NCI-H748 (cell line): ENCODE results near the gene HSF4.
A peak's percentile ranks its signal among the peaks of the same experiment; 100 is the strongest.

ENCODE experiments used
- DNase-seq: peaks from one replicate; lab custom pipeline; 2025; ENCODE audit not compliant: unreplicated experiment; lab: John Stamatoyannopoulos, UW

HSF4 gene

GRCh38 chr16:67198238-67198734 lies 33.7 kb downstream of the HSF4 start:
- peak; percentile 21 for DNase-seq

- peak; percentile 73 for DNase-seq
Measured at GRCh38 chr16:67199011-67199807, 34.7 kb downstream of the HSF4 start, which contains the start of gene ELMO3. ELMO3 (plus strand) TSS chr16:67199131; CDS start chr16:67199327, 196 bp downstream.

GRCh38 chr16:67199808-67200198 lies 35.3 kb downstream of the HSF4 start:
- peak; percentile 24 for DNase-seq

- no peak for DNase-seq
Measured at GRCh38 chr16:67200491-67200890, 35.9 kb downstream of the HSF4 start.

GRCh38 chr16:67201411-67202345 lies 37.1 kb downstream of the HSF4 start:
- DNase-seq = no peak

- no peak for DNase-seq
Measured at GRCh38 chr16:67202426-67202825, 37.9 kb downstream of the HSF4 start.

GRCh38 chr16:67202956-67203493 lies 38.5 kb downstream of the HSF4 start:
- DNase-seq = no peak

GRCh38 chr16:67204076-67204475 lies 39.5 kb downstream of the HSF4 start:
- no peak for DNase-seq

GRCh38 chr16:67206129-67206837 lies 41.7 kb downstream of the HSF4 start:
- no peak for DNase-seq

GRCh38 chr16:67206838-67207248 lies 42.3 kb downstream of the HSF4 start:
- no peak for DNase-seq

GRCh38 chr16:67207249-67208091 lies 42.9 kb downstream of the HSF4 start:
- no peak for DNase-seq

- no peak for DNase-seq
Measured at GRCh38 chr16:67208154-67208896, 43.8 kb downstream of the HSF4 start.

GRCh38 chr16:67209565-67209964 lies 45.0 kb downstream of the HSF4 start:
- no peak for DNase-seq

- DNase-seq = no peak
Measured at GRCh38 chr16:67210069-67210937, 45.8 kb downstream of the HSF4 start.

- no peak for DNase-seq
Measured at GRCh38 chr16:67211674-67212073, 47.1 kb downstream of the HSF4 start.

GRCh38 chr16:67212766-67213165 lies 48.2 kb downstream of the HSF4 start:
- DNase-seq = no peak

GRCh38 chr16:67213197-67214019 lies 48.9 kb downstream of the HSF4 start:
- DNase-seq = no peak
